ENCODE data around the gene FXYD6. TPM values are rescaled to one million over a fixed set of nuclear protein-coding genes. Genes with fewer than 3 reads are reported as not detected.

Gene FXYD6
- total RNA-seq, 4 donors from 2014 or later, result 2.9 to 17.7 (median 5.4) TPM

DNA sequence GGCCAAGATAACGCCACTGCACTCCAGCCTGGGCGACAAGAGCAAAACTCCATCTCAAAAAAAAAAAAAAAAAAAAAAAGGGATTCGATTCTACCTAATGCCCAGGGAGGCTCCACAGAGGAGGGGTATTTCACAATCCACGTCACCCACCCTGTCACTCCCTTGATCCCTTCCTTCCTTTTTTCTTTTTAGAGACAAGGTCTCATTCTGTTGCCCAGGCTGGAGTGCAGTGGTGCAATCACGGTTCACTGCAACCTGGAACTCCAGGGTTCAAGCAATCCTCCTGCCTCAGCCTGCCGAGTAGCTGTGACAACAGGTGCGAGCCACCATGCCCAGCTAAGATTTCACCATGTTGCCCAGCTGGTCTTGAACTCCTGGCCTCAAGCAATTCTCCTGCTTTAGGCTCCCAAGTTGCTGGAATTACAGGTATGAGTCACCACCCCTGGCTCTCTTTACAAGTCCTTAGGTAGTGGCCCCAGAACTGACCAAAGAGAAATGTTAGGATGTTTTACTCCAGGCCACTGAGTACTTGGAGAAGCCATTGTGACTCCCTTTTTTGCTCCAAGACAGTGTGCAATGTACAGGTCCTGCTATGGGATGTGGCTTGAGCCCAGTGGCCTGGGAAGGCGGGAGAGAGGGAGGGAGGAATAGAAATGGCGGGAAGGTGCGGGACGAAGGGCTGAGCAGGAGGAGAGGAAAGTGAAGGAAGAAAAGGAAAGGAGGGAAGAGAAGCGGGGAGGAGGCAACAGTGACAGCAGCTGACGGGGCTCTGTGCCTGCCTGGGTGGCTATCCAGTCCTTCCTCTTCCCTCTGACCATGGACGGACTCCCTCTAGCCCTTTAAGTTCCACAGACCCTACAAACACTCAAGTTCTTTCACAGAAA lies 40.1 kb downstream of the FXYD6 start:
- in situ Hi-C loops (cut with MboI; ENCODE audit: low sequenced_read_pairs in 4 of 4), result no loop called here
- H3K9me3 ChIP-seq, result no peaks in the 10 kb centered on the region
- H3K27ac ChIP-seq, result no peak overlapping the region
- intact Hi-C loops (cut with DNase I; ENCODE audit: low total_unique reads), result no loop called here
- H3K4me3 ChIP-seq, result no peak overlapping the region
- no peak for TF ChIP-seq CTCF (IDR thresholded peaks at IDR 0.05 in 4 of 5, conservative IDR thresholded peaks at IDR 0.05 in 1 of 5)
- TF ChIP-seq POLR2A (IDR thresholded peaks at IDR 0.05), result no peak
- H3K4me1 ChIP-seq, result peaks cover 8 to 19% of the 10 kb centered on the region in 2 donors
- DNase-seq (no peak), ATAC-seq (no peak)
- H3K27me3 ChIP-seq, result no peaks in the 10 kb centered on the region
- H3K36me3 ChIP-seq, result no peaks in the 10 kb centered on the region

DNA sequence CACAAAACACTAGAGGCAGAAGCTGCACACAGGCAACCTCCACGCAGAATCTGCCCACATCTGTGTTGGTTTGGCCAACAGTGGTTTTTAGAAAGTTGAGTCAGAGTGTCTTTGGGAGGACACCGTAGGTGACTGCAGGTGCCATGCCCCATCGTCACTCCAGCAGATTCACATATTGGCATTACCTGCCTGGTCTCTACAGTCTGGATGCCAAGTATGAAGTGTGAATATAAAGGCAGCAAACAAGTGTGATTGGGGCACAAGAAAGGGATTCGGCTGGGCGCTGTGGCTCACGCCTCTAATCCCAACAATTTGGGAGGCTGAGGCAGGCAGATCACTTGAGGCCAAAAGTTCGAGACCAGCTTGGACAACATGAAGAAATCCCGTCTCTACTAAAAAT lies 40.9 kb downstream of the FXYD6 start:
- no peak for DNase-seq

DNA sequence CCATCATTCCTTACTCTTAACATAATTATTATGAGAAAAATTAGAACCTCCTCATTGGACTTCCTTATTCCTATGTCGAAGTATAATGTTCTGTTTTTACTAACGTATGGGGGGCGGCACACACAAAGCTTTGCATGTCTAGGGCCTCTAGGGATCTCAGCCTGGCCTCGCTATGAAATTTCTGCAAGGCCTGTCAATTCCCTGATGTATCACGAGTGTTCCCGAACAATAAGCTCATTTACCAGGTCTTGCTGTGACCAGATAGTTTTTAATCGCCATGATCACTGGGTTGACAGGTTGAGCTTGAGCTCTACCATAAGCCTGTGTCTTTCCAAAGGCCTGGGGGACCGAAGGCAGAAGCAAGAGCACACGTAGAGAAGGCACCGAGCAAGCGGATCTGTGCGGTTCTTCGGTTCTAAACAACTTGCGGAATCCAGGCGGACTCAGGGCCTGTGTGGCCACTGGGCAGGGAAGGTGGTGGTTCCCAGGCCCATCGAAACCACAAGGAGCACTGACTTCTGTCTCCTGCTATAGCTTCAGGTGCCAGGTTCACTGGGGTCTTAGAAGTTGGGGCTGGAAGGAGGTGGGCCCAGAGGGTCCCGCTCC lies 41.5 kb downstream of the FXYD6 start:
- ATAC-seq (no peak), DNase-seq (no peak)
- TF ChIP-seq CTCF (IDR thresholded peaks at IDR 0.05 in 4 of 5, conservative IDR thresholded peaks at IDR 0.05 in 1 of 5) (no peak), POLR2A (IDR thresholded peaks at IDR 0.05) (no peak)
- in situ Hi-C loops (cut with MboI; ENCODE audit: low sequenced_read_pairs in 4 of 4), result no loop called here
- intact Hi-C loops (cut with DNase I; ENCODE audit: low total_unique reads), result no loop called here
- Histone ChIP-seq H3K36me3 (no peaks in the 10 kb centered on the region), H3K27me3 (no peaks in the 10 kb centered on the region), H3K4me3 (no peak overlapping the region), H3K27ac (no peak overlapping the region), H3K4me1 (peaks cover 8 to 21% of the 10 kb centered on the region in 2 donors), H3K9me3 (no peaks in the 10 kb centered on the region)

More for the DNA sequence above, 40.9 kb downstream of the FXYD6 start:
- TF ChIP-seq CTCF (IDR thresholded peaks at IDR 0.05 in 4 of 5, conservative IDR thresholded peaks at IDR 0.05 in 1 of 5), result no peak
- TF ChIP-seq POLR2A (IDR thresholded peaks at IDR 0.05), result no peak
- Histone ChIP-seq H3K4me1 (peaks cover 8 to 21% of the 10 kb centered on the region in 2 donors), H3K4me3 (no peak overlapping the region), H3K9me3 (no peaks in the 10 kb centered on the region), H3K27me3 (no peaks in the 10 kb centered on the region), H3K36me3 (no peaks in the 10 kb centered on the region), H3K27ac (no peak overlapping the region)
- intact Hi-C loops (cut with DNase I; ENCODE audit: low total_unique reads), result no loop called here
- in situ Hi-C loops (cut with MboI; ENCODE audit: low sequenced_read_pairs in 4 of 4), result no loop called here
- no peak for ATAC-seq

- intact Hi-C loops (cut with DNase I; ENCODE audit: low total_unique reads) (no loop called here), in situ Hi-C loops (cut with MboI; ENCODE audit: low sequenced_read_pairs in 4 of 4) (no loop called here)
- H3K36me3 ChIP-seq, result no peaks in the 10 kb centered on the region
- ATAC-seq (peak; percentile 72 to 76), DNase-seq (peak in 1 of 2 donors; percentile 70)
- no peaks in the 10 kb centered on the region for H3K9me3 ChIP-seq
- no peaks in the 10 kb centered on the region for H3K27me3 ChIP-seq
- H3K27ac ChIP-seq, result peak overlapping the region; percentile 48 to 84 (median 72)
- peaks cover 8 to 21% of the 10 kb centered on the region in 2 donors for H3K4me1 ChIP-seq
- no peak overlapping the region for H3K4me3 ChIP-seq
- TF ChIP-seq POLR2A (IDR thresholded peaks at IDR 0.05), result no peak
- no peak for TF ChIP-seq CTCF (IDR thresholded peaks at IDR 0.05 in 4 of 5, conservative IDR thresholded peaks at IDR 0.05 in 1 of 5)
Measured at GRCh38 chr11:117834068-117834810, 42.2 kb downstream of the FXYD6 start.

Measured in gastrocnemius medialis (tissue), 4 donors.